Panc1 (cell line): ENCODE measurements around the gene ACOT12.

ENCODE experiments used
- CTCF ChIP-seq: fragments of 450-650 bp; IDR thresholded peaks from 2 replicates; pipeline ENCODE4 v1.5.1; 2017; ENCODE audit warnings: mild to moderate bottlenecking
- POLR2AphosphoS5 ChIP-seq: IDR thresholded peaks from 2 replicates; pipeline ENCODE4 v1.6.1; 2012; ENCODE audit warnings: mild to moderate bottlenecking, low read depth, low read length, moderate library complexity
- TCF7L2 ChIP-seq: IDR thresholded peaks from 2 replicates; pipeline ENCODE4 v1.6.1; 2011; ENCODE audit warnings: mild to moderate bottlenecking, low read depth, low read length, inconsistent platforms
- TF ChIP-seq, protein P1 (sequence below), 2 experiments: IDR thresholded peaks; 2 replicates each; pipeline ENCODE4 v1.6.1; 2011 to 2012; ENCODE audit warnings: low read depth in 2 of 2, control low read depth in 1 of 2, low read length in 1 of 2, mild to moderate bottlenecking in 1 of 2, moderate library complexity in 1 of 2; ENCODE audit not compliant: insufficient read depth in 1 of 2

GRCh38 chr5:81398741-81399140 is 4.8 kb upstream of the ACOT12 start:
- TF ChIP-seq CTCF (no peak), POLR2AphosphoS5 (no peak), TCF7L2 (no peak)
- TF ChIP-seq, protein P1, sequence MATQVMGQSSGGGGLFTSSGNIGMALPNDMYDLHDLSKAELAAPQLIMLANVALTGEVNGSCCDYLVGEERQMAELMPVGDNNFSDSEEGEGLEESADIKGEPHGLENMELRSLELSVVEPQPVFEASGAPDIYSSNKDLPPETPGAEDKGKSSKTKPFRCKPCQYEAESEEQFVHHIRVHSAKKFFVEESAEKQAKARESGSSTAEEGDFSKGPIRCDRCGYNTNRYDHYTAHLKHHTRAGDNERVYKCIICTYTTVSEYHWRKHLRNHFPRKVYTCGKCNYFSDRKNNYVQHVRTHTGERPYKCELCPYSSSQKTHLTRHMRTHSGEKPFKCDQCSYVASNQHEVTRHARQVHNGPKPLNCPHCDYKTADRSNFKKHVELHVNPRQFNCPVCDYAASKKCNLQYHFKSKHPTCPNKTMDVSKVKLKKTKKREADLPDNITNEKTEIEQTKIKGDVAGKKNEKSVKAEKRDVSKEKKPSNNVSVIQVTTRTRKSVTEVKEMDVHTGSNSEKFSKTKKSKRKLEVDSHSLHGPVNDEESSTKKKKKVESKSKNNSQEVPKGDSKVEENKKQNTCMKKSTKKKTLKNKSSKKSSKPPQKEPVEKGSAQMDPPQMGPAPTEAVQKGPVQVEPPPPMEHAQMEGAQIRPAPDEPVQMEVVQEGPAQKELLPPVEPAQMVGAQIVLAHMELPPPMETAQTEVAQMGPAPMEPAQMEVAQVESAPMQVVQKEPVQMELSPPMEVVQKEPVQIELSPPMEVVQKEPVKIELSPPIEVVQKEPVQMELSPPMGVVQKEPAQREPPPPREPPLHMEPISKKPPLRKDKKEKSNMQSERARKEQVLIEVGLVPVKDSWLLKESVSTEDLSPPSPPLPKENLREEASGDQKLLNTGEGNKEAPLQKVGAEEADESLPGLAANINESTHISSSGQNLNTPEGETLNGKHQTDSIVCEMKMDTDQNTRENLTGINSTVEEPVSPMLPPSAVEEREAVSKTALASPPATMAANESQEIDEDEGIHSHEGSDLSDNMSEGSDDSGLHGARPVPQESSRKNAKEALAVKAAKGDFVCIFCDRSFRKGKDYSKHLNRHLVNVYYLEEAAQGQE (IDR thresholded peaks at IDR 0.05; ENCODE audit: insufficient read depth in 1 of 2, low read depth in 2 of 2, low read length in 1 of 2): no peak
